Hepatic stellate cell (primary cell): ENCODE results near the gene MEIOC.
A peak's percentile ranks its signal among the peaks of the same experiment; 100 is the strongest.

Experiments used
- DNase-seq: peaks from one replicate; pipeline ENCODE4 v3.0.0; 2011; ENCODE audit warnings: low spot score

The MEIOC gene

GRCh38 chr17:44708401-44709263, 52.4 kb downstream of the MEIOC start, which contains the start of gene DBF4B:
Gene DBF4B, plus strand, starts transcription at chr17:44708665. Its CDS starts 156 bp downstream, at chr17:44708821.
- peak; percentile 93 for DNase-seq

GRCh38 chr17:44719444-44719843, 63.2 kb downstream of the MEIOC start:
- DNase-seq, result no peak

GRCh38 chr17:44722254-44722653, 66.0 kb downstream of the MEIOC start:
- no peak for DNase-seq
